Ascending aorta (tissue), 2 donors: ENCODE measurements around the gene ESR2. TPM values are rescaled to one million over a fixed set of nuclear protein-coding genes. Genes with fewer than 3 reads are reported as not detected.

ENCODE experiments used
- DNase-seq, 2 donors: peaks; one replicate each; pipeline ENCODE4 v3.0.0-alpha.2; 2019; ENCODE audit warnings: low spot score in 2 of 2
- H3K27ac ChIP-seq, 2 donors: fragments of 200-600 bp; sonication (generic); one replicate each; pipeline ENCODE4 v1.5.1; 2016 to 2017; ENCODE audit warnings: mild to moderate bottlenecking in 1 of 2
- H3K27me3 ChIP-seq: fragments of 200-600 bp; sonication (generic); one replicate; pipeline ENCODE4 v1.5.1; 2017
- H3K36me3 ChIP-seq, 2 donors: fragments of 200-600 bp; sonication (generic); one replicate each; pipeline ENCODE4 v1.5.1; 2016
- H3K4me1 ChIP-seq, 2 donors: fragments of 200-600 bp; sonication (generic); one replicate each; pipeline ENCODE4 v1.5.1; 2016 to 2017; ENCODE audit warnings: mild to moderate bottlenecking in 1 of 2
- H3K4me3 ChIP-seq, 2 donors: fragments of 200-600 bp; sonication (generic); one replicate each; pipeline ENCODE4 v1.5.1; 2016 to 2017; ENCODE audit warnings: mild to moderate bottlenecking in 1 of 2
- H3K9me3 ChIP-seq, 2 donors: fragments of 200-600 bp; sonication (generic); one replicate each; pipeline ENCODE4 v1.5.1; 2016
- CTCF ChIP-seq, 3 experiments: fragments of 200-600 bp in 2 of 3; fragments of 450-650 bp in 1 of 3; sonication (generic) in 2 of 3; IDR thresholded peaks; one replicate each; pipeline ENCODE4 v1.5.1; 2016 to 2019; ENCODE audit warnings: antibody characterized with exemption in 3 of 3, mild to moderate bottlenecking in 1 of 3, moderate library complexity in 1 of 3
- intact Hi-C: fragments of 100-400 bp; cut with DNase I; formaldehyde crosslinking; loops from one replicate; pipeline ENCODE4 v1.15.1; 2023
- total RNA-seq: library from RNA; depleted of rRNA; stranded (reverse); fragments of >200 nt; gene quantifications from one replicate; pipeline ENCODE4 v1.1.0, GENCODE V29; 2016

Gene ESR2
- total RNA-seq, 1 donor from 2014 or later: not detected

GRCh38 chr14:64117671-64118402 is 176.3 kb downstream of the ESR2 start:
- Histone ChIP-seq H3K4me3 (no peak overlapping the region), H3K36me3 (peaks cover 13 to 16% of the 10 kb centered on the region in 2 donors), H3K9me3 (no peaks in the 10 kb centered on the region), H3K27ac (peak overlapping the region; percentile 90 to 96), H3K4me1 (peaks cover 7 to 48% of the 10 kb centered on the region in 2 donors), H3K27me3 (no peaks in the 10 kb centered on the region)
- intact Hi-C loops: loop anchor here (1.0 to 10.0 kb wide), 3 partner anchors 35 to 223 kb away; no protein-coding TSS in a partner anchor
- DNase-seq: peak; percentile 72 to 95
- TF ChIP-seq CTCF (IDR thresholded peaks at IDR 0.05): no peak

DNA sequence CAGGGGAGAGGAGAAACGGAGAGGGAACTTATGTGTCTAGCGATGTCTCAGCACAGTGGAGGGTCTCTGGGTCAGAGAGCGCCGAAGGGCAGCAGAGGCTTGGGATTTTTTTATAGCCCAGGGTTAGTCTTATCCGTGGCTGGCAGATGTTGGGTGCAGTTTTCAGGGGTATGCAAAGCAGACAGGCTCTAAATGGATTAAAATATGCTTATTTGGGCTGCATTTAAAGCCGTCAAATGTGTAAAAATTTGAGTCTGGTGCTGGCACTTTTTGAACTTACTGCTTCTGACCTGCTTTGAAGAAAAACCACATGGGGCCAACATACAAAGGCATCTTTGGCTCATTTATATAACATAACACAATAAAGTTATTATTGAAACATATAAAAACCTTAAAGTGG is 178.8 kb downstream of the ESR2 start:
- Histone ChIP-seq H3K4me1 (peaks cover 7 to 56% of the 10 kb centered on the region in 2 donors), H3K27ac (peak overlapping the region; percentile 90 to 96), H3K9me3 (no peaks in the 10 kb centered on the region), H3K27me3 (no peaks in the 10 kb centered on the region), H3K36me3 (peaks cover 4% of the 10 kb centered on the region in 2 donors), H3K4me3 (no peak overlapping the region)
- no peak for DNase-seq
- intact Hi-C loops: loop anchor here (10.0 kb wide), 1 partner anchor 221 kb away; no protein-coding TSS in a partner anchor
- TF ChIP-seq CTCF (IDR thresholded peaks at IDR 0.05): no peak

DNA sequence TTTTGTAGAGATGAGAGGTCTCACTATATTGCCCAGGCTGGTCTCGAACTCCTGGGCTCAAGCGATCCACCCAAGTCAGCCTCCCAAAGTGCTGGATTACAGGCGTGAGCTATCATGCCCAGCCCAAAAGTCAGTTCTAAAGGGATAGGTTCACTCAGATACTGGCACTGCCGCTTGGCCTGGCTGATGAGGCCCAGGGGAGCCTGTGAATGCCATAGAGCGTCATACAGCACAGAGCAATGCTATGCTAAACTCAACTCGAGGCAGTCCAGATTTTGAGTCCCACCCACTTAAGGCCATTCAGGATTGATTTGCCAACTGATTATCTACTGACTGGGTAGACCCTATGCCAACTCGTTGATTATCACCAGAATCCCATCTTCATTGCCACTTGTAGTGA is 179.4 kb downstream of the ESR2 start:
- peak overlapping the region; percentile 90 to 96 for H3K27ac ChIP-seq

DNA sequence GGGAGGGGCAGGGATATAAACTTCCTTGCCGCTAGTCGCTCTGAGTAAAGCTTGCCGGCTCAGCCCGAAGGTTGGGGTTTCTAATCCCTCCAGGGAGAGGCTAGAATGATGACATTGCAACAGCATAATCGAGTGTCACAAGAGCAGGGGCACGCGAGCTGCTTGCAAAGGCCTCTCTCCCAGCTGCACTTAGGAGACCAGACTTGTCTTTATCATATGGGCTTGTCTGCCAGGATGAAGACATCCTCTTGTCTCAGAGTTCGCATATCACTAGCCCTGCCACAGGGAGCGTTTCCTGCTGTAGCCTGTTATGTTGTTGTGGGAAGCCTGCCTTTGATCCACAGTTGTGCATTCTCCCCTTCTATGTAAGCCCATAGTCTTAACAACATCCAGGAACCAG is 180.0 kb downstream of the ESR2 start:
- DNase-seq: peak in 1 of 2 donors; percentile 67
- Histone ChIP-seq H3K4me1 (peaks cover 7 to 59% of the 10 kb centered on the region in 2 donors), H3K36me3 (peaks cover 4% of the 10 kb centered on the region in 2 donors), H3K4me3 (no peak overlapping the region), H3K27me3 (no peaks in the 10 kb centered on the region), H3K27ac (peak overlapping the region; percentile 90 to 96), H3K9me3 (no peaks in the 10 kb centered on the region)
- intact Hi-C loops: loop anchor here (10.0 kb wide), 1 partner anchor 219 kb away; no protein-coding TSS in a partner anchor
- no peak for TF ChIP-seq CTCF (IDR thresholded peaks at IDR 0.05)

More for the DNA sequence above, 179.4 kb downstream of the ESR2 start:
- no peaks in the 10 kb centered on the region for H3K9me3 ChIP-seq
- intact Hi-C loops: loop anchor here (10.0 kb wide), 1 partner anchor 220 kb away; no protein-coding TSS in a partner anchor
- H3K27me3 ChIP-seq: no peaks in the 10 kb centered on the region
- peaks cover 7 to 58% of the 10 kb centered on the region in 2 donors for H3K4me1 ChIP-seq
- no peak overlapping the region for H3K4me3 ChIP-seq
- H3K36me3 ChIP-seq: peaks cover 4% of the 10 kb centered on the region in 2 donors
- no peak for DNase-seq
- no peak for TF ChIP-seq CTCF (IDR thresholded peaks at IDR 0.05)

DNA sequence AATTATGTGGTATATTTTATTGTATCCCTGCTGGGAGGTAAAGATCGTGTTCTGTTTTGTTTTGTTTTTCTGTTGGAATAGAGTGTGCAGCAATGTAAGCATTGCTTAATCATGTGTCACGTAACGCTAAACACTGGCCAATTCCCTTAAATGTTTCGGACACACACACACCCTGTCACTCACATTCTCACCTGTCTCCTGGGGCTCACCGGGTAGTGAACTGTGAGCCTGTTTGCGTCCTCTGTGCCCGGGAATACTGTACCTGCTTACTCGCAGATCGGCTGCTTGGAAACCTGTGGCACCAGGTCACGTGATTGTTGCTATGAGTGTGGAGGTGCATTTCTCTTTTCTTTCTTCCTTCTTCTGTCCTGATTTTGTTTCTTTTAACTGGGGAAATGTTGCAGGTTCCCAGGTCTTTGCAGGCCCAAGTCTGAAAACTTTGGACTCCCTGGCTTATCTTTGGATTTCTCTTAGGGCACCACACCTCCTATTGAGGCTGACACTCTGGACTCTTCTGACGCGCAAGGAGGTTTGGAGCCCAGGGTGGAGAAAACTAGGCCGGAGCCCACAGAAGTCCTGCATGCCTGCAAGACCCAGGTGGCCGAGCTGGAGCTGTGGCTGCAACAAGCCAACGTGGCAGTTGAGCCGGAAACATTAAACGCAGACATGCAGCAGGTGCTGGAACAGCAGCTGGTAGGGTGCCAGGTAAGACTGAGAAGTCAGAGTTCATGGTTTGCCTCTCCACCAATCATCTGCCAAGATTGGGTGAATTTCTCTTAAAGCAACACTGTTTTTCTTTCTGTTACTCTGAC is 181.1 kb downstream of the ESR2 start:
- peaks cover 4 to 7% of the 10 kb centered on the region in 2 donors for H3K36me3 ChIP-seq
- peak in 1 of 2 donors; percentile 69 for DNase-seq
- H3K27me3 ChIP-seq: no peaks in the 10 kb centered on the region
- no peaks in the 10 kb centered on the region for H3K9me3 ChIP-seq
- H3K4me1 ChIP-seq: peaks cover 7 to 52% of the 10 kb centered on the region in 2 donors
- intact Hi-C loops: loop anchor here (10.0 kb wide), 1 partner anchor 218 kb away; no protein-coding TSS in a partner anchor
- H3K27ac ChIP-seq: peak overlapping the region; percentile 90 to 96
- H3K4me3 ChIP-seq: peak overlapping the region in 1 of 2 donors; percentile 36
- TF ChIP-seq CTCF (IDR thresholded peaks at IDR 0.05): no peak
